ENCODE measurements around the gene TPRN. TPM values are rescaled to one million over a fixed set of nuclear protein-coding genes. Genes with fewer than 3 reads are reported as not detected.

TPRN gene
- total RNA-seq, 2 experiments from 2014 or later = 8.9 TPM

GRCh38 chr9:137145731-137146526, 54.6 kb downstream of the TPRN start:
- peaks cover 14% of the 10 kb centered on the region for H3K27me3 Mint-ChIP-seq
- no peaks in the 10 kb centered on the region for H3K36me3 Mint-ChIP-seq (ENCODE audit: low read depth)
- no peaks in the 10 kb centered on the region for H3K9me3 Mint-ChIP-seq
- DNase-seq = no peak
- peaks cover 7% of the 10 kb centered on the region for H3K4me1 Mint-ChIP-seq
- ChIA-PET CTCF (no interaction called here), POLR2A (no interaction called here)
- H3K27ac Mint-ChIP-seq = no peak overlapping the region
- no peak overlapping the region for H3K4me3 Mint-ChIP-seq

GRCh38 chr9:137143459-137143858, 57.1 kb downstream of the TPRN start:
- POLR2A ChIA-PET = no interaction called here
- H3K4me1 Mint-ChIP-seq = peaks cover 10% of the 10 kb centered on the region
- CTCF ChIA-PET = no interaction called here

GRCh38 chr9:137141976-137142936, 58.3 kb downstream of the TPRN start:
- Mint-ChIP-seq H3K27ac (no peak overlapping the region), H3K27me3 (peaks cover 43% of the 10 kb centered on the region), H3K9me3 (no peaks in the 10 kb centered on the region), H3K36me3 (ENCODE audit: low read depth) (no peaks in the 10 kb centered on the region), H3K4me3 (no peak overlapping the region), H3K4me1 (peaks cover 14% of the 10 kb centered on the region)
- CTCF ChIA-PET = interaction anchor here (1.7 kb wide), 1 partner anchor 13 kb away, joined by 4 read pairs; no protein-coding TSS in a partner anchor
- DNase-seq = no peak
- POLR2A ChIA-PET = no interaction called here

More at GRCh38 chr9:137143459-137143858, 57.1 kb downstream of the TPRN start:
- H3K36me3 Mint-ChIP-seq (ENCODE audit: low read depth) = no peaks in the 10 kb centered on the region
- no peak overlapping the region for H3K4me3 Mint-ChIP-seq
- H3K9me3 Mint-ChIP-seq = no peaks in the 10 kb centered on the region
- DNase-seq = no peak
- H3K27me3 Mint-ChIP-seq = peaks cover 33% of the 10 kb centered on the region
- H3K27ac Mint-ChIP-seq = no peak overlapping the region

Small RNA genes within 50 kb of the gene (microRNA-seq; reads per million reads assigned to microRNA genes)
- gene MIR3621 (ENCODE audit: borderline microRNAs expressed, borderline replicate concordance) = not detected

Other genes starting within 250 kb of the TPRN start
- gene LCN12, start 248.5 kb downstream of the TPRN start, total RNA-seq = 1 to 10 TPM; 3.1 to 3.5 TPM
- 10 to 100 TPM; 22.1 to 24.0 TPM for gene PTGDS, start 223.2 kb downstream of the TPRN start, total RNA-seq
- under 1 TPM; 0.48 to 0.67 TPM for gene LCNL1, start 217.7 kb downstream of the TPRN start, total RNA-seq
- 10 to 100 TPM; 80.2 to 98.4 TPM for gene PAXX, start 208.3 kb downstream of the TPRN start, total RNA-seq
- gene CLIC3, start 204.2 kb downstream of the TPRN start, total RNA-seq = 1 to 10 TPM; 2.6 to 4.4 TPM
- gene ABCA2, start 172.5 kb downstream of the TPRN start, total RNA-seq = 10 to 100 TPM; 67.7 to 70.3 TPM
- 10 to 100 TPM in 1 of 2 experiments, 1 to 10 TPM in 1; 8.9 to 10.3 TPM for gene FUT7, start 168.7 kb downstream of the TPRN start, total RNA-seq
- 10 to 100 TPM; 35.5 to 41.4 TPM for gene NPDC1, start 154.6 kb downstream of the TPRN start, total RNA-seq
- not detected for gene ENTPD2, start 146.7 kb downstream of the TPRN start, total RNA-seq
- 10 to 100 TPM; 33.8 to 40.6 TPM for gene SAPCD2, start 130.2 kb downstream of the TPRN start, total RNA-seq
- gene UAP1L1, start 123.2 kb downstream of the TPRN start, total RNA-seq = 10 to 100 TPM; 19.1 to 21.9 TPM
- 10 to 100 TPM; 43.0 to 55.0 TPM for gene MAN1B1, start 113.8 kb downstream of the TPRN start, total RNA-seq
- gene DPP7, start 86.0 kb downstream of the TPRN start, total RNA-seq = 100 to 1,000 TPM; 206 to 259 TPM
- gene GRIN1, start 61.6 kb downstream of the TPRN start, total RNA-seq = under 1 TPM in 1 of 2 experiments, not detected in 1; 0.05 TPM
- gene LRRC26, start 30.7 kb downstream of the TPRN start, total RNA-seq = not detected
- gene TMEM210, start 28.7 kb downstream of the TPRN start, total RNA-seq = not detected
- gene ANAPC2, start 12.2 kb downstream of the TPRN start, total RNA-seq = 10 to 100 TPM; 61.3 to 76.1 TPM
- 10 to 100 TPM; 74.8 to 81.3 TPM for gene SSNA1, start 12.1 kb downstream of the TPRN start, total RNA-seq
- 10 to 100 TPM; 28.5 to 34.0 TPM for gene TMEM203, start 4.9 kb upstream of the TPRN start, total RNA-seq
- 10 to 100 TPM; 38.4 to 44.2 TPM for gene NDOR1, start 5.0 kb upstream of the TPRN start, total RNA-seq
- gene RNF208, start 21.5 kb upstream of the TPRN start, total RNA-seq = 1 to 10 TPM; 2.1 to 2.7 TPM
- under 1 TPM; 0.35 to 0.72 TPM for gene CYSRT1, start 24.4 kb upstream of the TPRN start, total RNA-seq
- under 1 TPM in 1 of 2 experiments, not detected in 1; 0.10 TPM for gene RNF224, start 26.8 kb upstream of the TPRN start, total RNA-seq
- not detected for gene SLC34A3, start 30.2 kb upstream of the TPRN start, total RNA-seq
- gene TUBB4B, start 40.5 kb upstream of the TPRN start, total RNA-seq = 100 to 1,000 TPM; 355 to 382 TPM
- not detected for gene STPG3, start 50.5 kb upstream of the TPRN start, total RNA-seq
- gene NELFB, start 54.6 kb upstream of the TPRN start, total RNA-seq = 10 to 100 TPM; 54.1 to 66.6 TPM
- 1 to 10 TPM; 6.0 to 7.1 TPM for gene TOR4A, start 77.0 kb upstream of the TPRN start, total RNA-seq
- gene NRARP, start 101.5 kb upstream of the TPRN start, total RNA-seq = under 1 TPM; 0.32 to 0.44 TPM
- gene EXD3, start 222.4 kb upstream of the TPRN start, total RNA-seq = 10 to 100 TPM; 10.3 to 13.2 TPM
- 1 to 10 TPM in 1 of 2 experiments, under 1 TPM in 1; 0.46 to 1.1 TPM for gene NOXA1, start 222.7 kb upstream of the TPRN start, total RNA-seq
- not detected for gene ENTPD8, start 240.6 kb upstream of the TPRN start, total RNA-seq